Measurements from ENCODE around the gene EVI5. TPM values are rescaled to one million over a fixed set of nuclear protein-coding genes. Genes with fewer than 3 reads are reported as not detected.

Gene EVI5
- total RNA-seq, 4 donors from 2014 or later = 37.7 to 59.7 (median 41.7) TPM

- DNase-seq = no peak
- Histone ChIP-seq H3K27me3 (no peaks in the 10 kb centered on the region), H3K4me3 (replicated peaks in 1 of 3) (no peak overlapping the region), H3K9me3 (no peaks in the 10 kb centered on the region), H3K36me3 (no peaks in the 10 kb centered on the region), H3K4me1 (peaks cover 0 to 3% of the 10 kb centered on the region in 2 donors), H3K27ac (no peak overlapping the region)
- TF ChIP-seq POLR2A (IDR thresholded peaks at IDR 0.05) = no peak
- TF ChIP-seq, protein P1, sequence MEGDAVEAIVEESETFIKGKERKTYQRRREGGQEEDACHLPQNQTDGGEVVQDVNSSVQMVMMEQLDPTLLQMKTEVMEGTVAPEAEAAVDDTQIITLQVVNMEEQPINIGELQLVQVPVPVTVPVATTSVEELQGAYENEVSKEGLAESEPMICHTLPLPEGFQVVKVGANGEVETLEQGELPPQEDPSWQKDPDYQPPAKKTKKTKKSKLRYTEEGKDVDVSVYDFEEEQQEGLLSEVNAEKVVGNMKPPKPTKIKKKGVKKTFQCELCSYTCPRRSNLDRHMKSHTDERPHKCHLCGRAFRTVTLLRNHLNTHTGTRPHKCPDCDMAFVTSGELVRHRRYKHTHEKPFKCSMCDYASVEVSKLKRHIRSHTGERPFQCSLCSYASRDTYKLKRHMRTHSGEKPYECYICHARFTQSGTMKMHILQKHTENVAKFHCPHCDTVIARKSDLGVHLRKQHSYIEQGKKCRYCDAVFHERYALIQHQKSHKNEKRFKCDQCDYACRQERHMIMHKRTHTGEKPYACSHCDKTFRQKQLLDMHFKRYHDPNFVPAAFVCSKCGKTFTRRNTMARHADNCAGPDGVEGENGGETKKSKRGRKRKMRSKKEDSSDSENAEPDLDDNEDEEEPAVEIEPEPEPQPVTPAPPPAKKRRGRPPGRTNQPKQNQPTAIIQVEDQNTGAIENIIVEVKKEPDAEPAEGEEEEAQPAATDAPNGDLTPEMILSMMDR (IDR thresholded peaks at IDR 0.05) = no peak
- intact Hi-C loops (cut with DNase I) = no loop called here
These were observed 282.7 kb downstream of the EVI5 start for GRCh38 chr1:92502247-92502646.

- TF ChIP-seq, protein P1 (IDR thresholded peaks at IDR 0.05) = no peak
- TF ChIP-seq POLR2A (IDR thresholded peaks at IDR 0.05) = no peak
- Histone ChIP-seq H3K27ac (no peak overlapping the region), H3K4me3 (replicated peaks in 1 of 3) (no peak overlapping the region), H3K4me1 (peaks cover 0 to 3% of the 10 kb centered on the region in 2 donors), H3K27me3 (no peaks in the 10 kb centered on the region), H3K36me3 (no peaks in the 10 kb centered on the region), H3K9me3 (no peaks in the 10 kb centered on the region)
- 79 to 86% methylated on average over 1 of the region's 1 CpG for WGBS, 2 donors
- intact Hi-C loops (cut with DNase I) = no loop called here
- DNase-seq = no peak
These were observed 284.4 kb downstream of the EVI5 start for GRCh38 chr1:92500552-92500951.

DNA sequence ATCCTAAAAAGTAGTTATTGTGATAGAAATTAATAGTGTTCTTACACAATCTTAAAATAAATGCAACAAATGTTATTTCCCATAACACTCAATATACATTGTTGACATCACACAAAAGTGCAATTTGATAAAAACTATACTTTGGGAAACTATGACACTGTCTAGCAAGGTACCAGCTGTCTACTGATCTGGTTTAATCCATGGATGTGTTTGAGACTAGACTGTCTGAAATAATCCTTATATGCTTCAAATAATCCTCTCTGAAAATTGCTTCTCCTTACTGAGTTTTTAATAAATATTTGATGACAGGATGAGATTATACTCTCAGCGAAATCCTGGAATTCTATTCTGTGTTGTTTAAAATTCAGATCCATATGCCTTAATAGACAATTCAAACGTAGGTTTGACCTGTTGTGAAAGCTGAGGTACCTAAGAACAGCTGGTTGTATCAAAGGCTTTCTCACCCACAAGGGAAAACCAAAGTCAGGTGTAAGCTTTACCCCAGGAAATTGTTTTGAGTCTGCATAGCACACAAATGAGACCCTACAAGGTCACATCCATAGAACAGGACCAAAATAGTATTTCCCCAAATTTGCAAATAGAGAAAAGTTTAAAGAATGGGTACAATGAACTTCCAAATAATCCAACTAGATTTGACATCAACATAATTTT is 289.4 kb downstream of the EVI5 start:
- Histone ChIP-seq H3K9me3 (no peaks in the 10 kb centered on the region), H3K4me1 (no peaks in the 10 kb centered on the region), H3K4me3 (replicated peaks in 1 of 3) (no peak overlapping the region), H3K27me3 (no peaks in the 10 kb centered on the region), H3K36me3 (no peaks in the 10 kb centered on the region), H3K27ac (no peak overlapping the region)
- TF ChIP-seq, protein P1 (IDR thresholded peaks at IDR 0.05) = no peak
- no peak for TF ChIP-seq POLR2A (IDR thresholded peaks at IDR 0.05)
- DNase-seq = no peak
- intact Hi-C loops (cut with DNase I) = no loop called here
- WGBS, 2 donors = 87 to 91% methylated on average over 2 of the region's 2 CpGs

DNA sequence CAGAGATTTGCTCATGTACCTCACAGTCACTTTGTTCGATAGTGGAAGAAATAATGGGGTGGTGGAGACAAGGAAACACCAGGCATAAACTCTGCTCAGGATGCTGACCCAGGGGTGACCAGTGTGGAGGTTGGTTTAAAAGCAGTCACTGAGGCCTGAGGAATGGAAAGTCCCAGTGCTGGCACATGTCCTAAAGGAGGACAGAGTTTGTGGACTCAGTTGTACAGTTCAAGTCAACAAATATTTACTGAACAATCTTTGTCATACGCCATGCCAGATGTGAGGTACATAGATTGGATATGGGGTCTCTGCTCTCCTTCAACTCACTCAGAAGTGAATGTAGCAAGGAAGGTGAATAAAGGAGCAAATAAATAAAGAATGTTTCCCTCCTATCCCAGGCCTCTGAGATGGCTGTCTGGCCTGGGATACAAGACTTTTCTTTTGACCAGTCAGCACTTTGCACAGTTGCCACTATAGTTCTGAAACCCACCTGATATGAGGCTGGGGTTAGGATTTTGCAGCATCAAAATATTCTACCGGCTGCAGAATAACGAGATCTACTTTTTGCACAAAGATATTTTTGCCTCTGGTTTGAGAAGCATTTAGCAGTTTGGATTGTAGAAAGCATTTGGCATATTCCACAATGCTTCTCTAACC is 290.3 kb downstream of the EVI5 start:
- Histone ChIP-seq H3K27ac (no peak overlapping the region), H3K27me3 (no peaks in the 10 kb centered on the region), H3K4me1 (no peaks in the 10 kb centered on the region), H3K4me3 (replicated peaks in 1 of 3) (no peak overlapping the region), H3K9me3 (no peaks in the 10 kb centered on the region), H3K36me3 (no peaks in the 10 kb centered on the region)
- 92 to 93% methylated on average over 4 of the region's 4 CpGs for whole genome bisulfite sequencing, 2 donors
- DNase-seq = no peak
- no peak for TF ChIP-seq POLR2A (IDR thresholded peaks at IDR 0.05)
- TF ChIP-seq, protein P1 (IDR thresholded peaks at IDR 0.05) = no peak
- intact Hi-C loops (cut with DNase I) = no loop called here

DNA sequence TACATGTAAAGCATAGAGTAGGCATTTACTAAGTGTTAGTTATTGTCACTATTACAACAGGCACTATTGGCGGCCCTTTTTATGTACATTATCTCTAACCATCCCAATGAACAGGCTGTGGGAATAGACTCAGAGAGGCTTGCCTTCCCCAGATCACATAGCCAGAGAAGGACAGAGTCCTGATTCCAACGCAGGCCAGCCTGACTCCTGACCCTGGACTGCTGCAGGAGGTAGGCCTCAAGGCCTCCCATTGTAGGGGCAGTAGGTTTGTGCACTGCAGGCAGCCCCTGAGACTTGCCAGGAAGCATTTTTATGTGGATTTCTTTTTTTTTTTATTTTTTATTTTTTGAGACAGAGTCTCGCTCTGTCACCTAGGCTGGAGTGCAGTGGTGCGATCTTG is 291.8 kb downstream of the EVI5 start:
- H3K9me3 ChIP-seq = no peaks in the 10 kb centered on the region
- no peak for DNase-seq
- H3K4me1 ChIP-seq = no peaks in the 10 kb centered on the region
- 89 to 96% methylated on average over 4 of the region's 4 CpGs for WGBS, 2 donors
- no peaks in the 10 kb centered on the region for H3K27me3 ChIP-seq
- no peaks in the 10 kb centered on the region for H3K36me3 ChIP-seq
- H3K4me3 ChIP-seq (replicated peaks in 1 of 3) = no peak overlapping the region
- intact Hi-C loops (cut with DNase I) = no loop called here
- no peak for TF ChIP-seq POLR2A (IDR thresholded peaks at IDR 0.05)
- TF ChIP-seq, protein P1 (IDR thresholded peaks at IDR 0.05) = no peak
- H3K27ac ChIP-seq = no peak overlapping the region

Data from thyroid gland (tissue), 4 donors.